ENCODE data around the gene SH2D6. TPM values are rescaled to one million over a fixed set of nuclear protein-coding genes. Genes with fewer than 3 reads are reported as not detected.

Gene SH2D6
- total and polyA plus RNA-seq, 8 donors, result 0.70 to 28.1 (median 3.6) TPM

DNA sequence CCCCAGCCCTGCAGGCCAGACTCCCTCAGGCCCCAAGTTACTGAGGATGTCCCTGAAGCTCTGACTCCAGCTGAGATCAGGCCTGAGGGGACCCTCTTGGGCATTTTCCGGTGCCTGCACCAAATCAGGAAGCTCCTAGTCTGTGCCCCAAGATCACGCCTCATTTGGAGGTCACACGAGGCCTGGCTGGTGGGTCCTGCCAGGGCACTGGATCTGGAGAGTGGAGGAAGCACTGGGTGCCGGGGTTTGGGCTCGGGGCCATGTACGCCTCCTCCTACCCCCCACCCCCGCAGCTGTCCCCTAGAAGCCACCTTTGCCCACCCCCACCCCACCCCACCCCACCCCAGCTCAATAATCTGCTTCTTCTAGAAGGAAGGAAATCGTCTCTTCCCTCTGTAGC lies 16.2 kb downstream of the SH2D6 start:
- no peaks in the 10 kb centered on the region for H3K36me3 ChIP-seq
- no peak for DNase-seq
- no peak for ATAC-seq
- 85 to 89% methylated on average over 8 of the region's 8 CpGs for WGBS, 2 donors
- FAIRE-seq, result no peak
- peaks cover 13 to 28% (median 20%) of the 10 kb centered on the region in 3 donors for H3K4me1 ChIP-seq
- H3K27ac ChIP-seq, result peak overlapping the region in 1 of 4 donors; percentile 15
- no peak overlapping the region for H3K4me3 ChIP-seq
- no peaks in the 10 kb centered on the region for H3K27me3 ChIP-seq
- no peaks in the 10 kb centered on the region for H3K9me3 ChIP-seq
- intact Hi-C loops (cut with DNase I), result no loop called here
- TF ChIP-seq, protein P1, sequence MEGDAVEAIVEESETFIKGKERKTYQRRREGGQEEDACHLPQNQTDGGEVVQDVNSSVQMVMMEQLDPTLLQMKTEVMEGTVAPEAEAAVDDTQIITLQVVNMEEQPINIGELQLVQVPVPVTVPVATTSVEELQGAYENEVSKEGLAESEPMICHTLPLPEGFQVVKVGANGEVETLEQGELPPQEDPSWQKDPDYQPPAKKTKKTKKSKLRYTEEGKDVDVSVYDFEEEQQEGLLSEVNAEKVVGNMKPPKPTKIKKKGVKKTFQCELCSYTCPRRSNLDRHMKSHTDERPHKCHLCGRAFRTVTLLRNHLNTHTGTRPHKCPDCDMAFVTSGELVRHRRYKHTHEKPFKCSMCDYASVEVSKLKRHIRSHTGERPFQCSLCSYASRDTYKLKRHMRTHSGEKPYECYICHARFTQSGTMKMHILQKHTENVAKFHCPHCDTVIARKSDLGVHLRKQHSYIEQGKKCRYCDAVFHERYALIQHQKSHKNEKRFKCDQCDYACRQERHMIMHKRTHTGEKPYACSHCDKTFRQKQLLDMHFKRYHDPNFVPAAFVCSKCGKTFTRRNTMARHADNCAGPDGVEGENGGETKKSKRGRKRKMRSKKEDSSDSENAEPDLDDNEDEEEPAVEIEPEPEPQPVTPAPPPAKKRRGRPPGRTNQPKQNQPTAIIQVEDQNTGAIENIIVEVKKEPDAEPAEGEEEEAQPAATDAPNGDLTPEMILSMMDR (IDR thresholded peaks at IDR 0.05), result no peak

DNA sequence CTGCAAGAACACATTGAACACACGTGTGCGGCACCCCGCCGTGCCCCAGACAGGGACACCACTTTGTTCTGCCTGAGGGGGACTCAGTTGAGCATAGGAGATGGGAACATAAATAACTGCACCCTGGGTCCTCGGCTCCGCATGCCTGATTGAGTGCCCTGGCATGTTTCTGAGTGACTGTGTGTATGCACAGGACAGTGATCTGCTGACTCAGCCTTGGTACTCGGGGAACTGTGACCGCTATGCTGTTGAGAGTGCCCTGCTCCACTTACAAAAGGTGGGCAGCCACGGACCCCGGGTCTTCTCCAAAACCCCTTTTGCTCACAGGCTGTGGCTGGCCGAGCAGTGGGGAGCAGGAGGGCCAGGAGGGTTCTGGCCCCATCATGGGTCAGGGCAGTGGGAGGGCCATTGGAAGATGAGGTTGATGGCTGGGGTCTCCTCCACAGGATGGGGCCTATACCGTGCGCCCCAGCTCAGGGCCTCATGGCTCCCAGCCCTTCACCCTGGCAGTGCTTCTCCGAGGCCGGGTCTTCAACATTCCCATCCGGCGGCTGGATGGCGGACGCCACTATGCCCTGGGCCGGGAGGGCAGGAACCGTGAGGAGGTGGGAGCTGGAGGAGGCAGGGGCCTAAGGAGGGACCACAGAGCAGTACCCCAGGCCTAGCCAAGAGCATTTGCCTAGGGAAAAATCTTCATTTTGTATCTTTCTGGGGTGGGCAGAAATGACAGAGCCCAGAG lies 16.9 kb downstream of the SH2D6 start:
- TF ChIP-seq, protein P1 (IDR thresholded peaks at IDR 0.05), result no peak
- Histone ChIP-seq H3K4me1 (peaks cover 13 to 28% (median 20%) of the 10 kb centered on the region in 3 donors), H3K4me3 (no peak overlapping the region), H3K9me3 (no peaks in the 10 kb centered on the region), H3K27ac (no peak overlapping the region), H3K36me3 (no peaks in the 10 kb centered on the region), H3K27me3 (no peaks in the 10 kb centered on the region)
- DNase-seq, result peak in 1 of 6 donors; percentile 65
- ATAC-seq, result no peak
- FAIRE-seq, result no peak
- 93% methylated on average over 21 of the region's 21 CpGs for WGBS, 2 donors
- intact Hi-C loops (cut with DNase I), result no loop called here

DNA sequence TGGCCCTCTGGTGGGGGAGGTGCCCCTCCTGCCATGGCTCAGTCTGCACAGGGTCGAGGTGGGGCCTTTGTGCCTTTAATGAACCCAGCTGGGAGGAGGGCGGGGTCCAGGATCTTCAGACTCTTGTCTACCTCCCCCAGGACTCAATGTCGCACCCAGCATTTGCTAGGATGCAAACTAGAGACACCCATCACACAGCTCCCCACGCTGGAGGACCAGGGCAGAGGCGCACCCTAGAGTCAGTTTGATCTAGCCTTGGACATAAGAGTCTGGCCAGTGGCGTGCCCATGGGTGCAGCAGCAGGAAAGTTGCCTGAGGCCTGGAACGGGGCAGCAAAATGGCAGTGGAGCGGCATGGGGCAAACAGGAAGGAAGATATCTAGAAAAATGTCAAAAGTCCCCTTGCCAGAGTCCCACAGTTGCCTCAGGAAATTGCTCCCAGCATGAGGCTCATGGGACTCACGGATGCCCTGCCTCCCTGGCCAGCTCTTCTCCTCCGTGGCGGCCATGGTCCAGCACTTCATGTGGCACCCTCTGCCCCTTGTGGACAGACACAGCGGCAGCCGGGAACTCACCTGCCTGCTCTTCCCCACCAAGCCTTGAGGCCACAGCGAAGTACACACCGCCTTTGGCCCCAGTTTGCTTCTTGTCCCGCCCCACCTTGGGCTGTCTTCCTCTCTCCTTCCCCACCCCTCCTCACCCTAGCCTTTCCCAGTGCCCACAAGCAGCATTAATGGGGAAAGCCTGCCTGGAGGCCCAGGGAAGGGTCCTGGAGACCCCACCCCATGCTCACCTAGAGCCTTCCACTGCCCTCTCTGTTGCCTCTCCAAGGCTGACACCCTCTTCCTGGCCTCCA lies 17.7 kb downstream of the SH2D6 start:
- Histone ChIP-seq H3K36me3 (no peaks in the 10 kb centered on the region), H3K4me3 (no peak overlapping the region), H3K9me3 (no peaks in the 10 kb centered on the region), H3K27ac (peak overlapping the region; percentile 12 to 88 (median 72)), H3K27me3 (no peaks in the 10 kb centered on the region), H3K4me1 (peaks cover 13 to 28% (median 20%) of the 10 kb centered on the region in 3 donors)
- ATAC-seq (no peak), FAIRE-seq (no peak), DNase-seq (peak in 1 of 6 donors; percentile 72)
- TF ChIP-seq, protein P1 (IDR thresholded peaks at IDR 0.05), result no peak
- 94 to 96% methylated on average over 16 of the region's 16 CpGs for WGBS, 2 donors
- intact Hi-C loops (cut with DNase I), result no loop called here

DNA sequence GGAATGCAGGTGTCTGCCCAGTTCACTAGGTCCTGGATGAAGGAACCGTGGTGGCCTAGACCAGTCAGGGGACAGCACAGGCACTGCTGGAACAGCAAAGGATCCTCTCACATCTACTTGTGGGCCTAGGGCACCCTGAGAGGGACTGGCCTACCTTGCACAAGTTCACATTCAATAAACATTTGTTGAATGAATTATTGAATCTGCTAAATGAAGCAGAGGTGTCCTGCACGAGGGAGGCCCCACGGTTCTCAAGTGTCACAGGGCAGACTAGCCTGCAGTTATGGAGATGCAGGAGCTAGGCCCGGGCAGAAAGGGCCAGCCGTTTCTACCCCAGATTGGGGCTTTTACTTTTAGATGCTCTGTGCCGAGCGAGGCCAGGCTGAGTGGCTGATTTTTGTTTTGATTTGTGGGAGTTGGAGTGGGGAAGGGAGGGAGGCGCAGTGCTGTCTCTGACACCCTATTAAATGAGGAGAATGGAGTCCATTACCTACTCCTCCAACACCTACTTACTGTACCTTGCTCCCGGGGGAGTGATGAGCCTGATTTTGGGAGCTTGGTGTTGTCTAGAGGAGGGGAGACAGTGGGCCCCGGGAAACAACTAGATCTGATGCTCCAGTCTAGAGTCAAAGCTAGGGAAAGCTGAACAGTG lies 18.4 kb downstream of the SH2D6 start:
- intact Hi-C loops (cut with DNase I), result no loop called here
- H3K27ac ChIP-seq, result peak overlapping the region; percentile 64 to 88 (median 82)
- DNase-seq, result no peak
- no peaks in the 10 kb centered on the region for H3K36me3 ChIP-seq
- WGBS, 2 donors, result 76% methylated on average over 10 of the region's 10 CpGs
- H3K4me3 ChIP-seq, result peak overlapping the region in 1 of 4 donors; percentile 40
- H3K9me3 ChIP-seq, result no peaks in the 10 kb centered on the region
- TF ChIP-seq, protein P1 (IDR thresholded peaks at IDR 0.05), result no peak
- FAIRE-seq, result no peak
- no peak for ATAC-seq
- no peaks in the 10 kb centered on the region for H3K27me3 ChIP-seq
- peaks cover 13 to 28% (median 20%) of the 10 kb centered on the region in 3 donors for H3K4me1 ChIP-seq

Data from pancreas (tissue), 10 donors.